C4-2B (cell line): ENCODE results near the gene ADARB2.

Experiments
- ZFX ChIP-seq: fragments of 450-650 bp; IDR thresholded peaks from 2 replicates; pipeline ENCODE4 v1.6.1; 2017
- TF ChIP-seq, protein P1 (sequence below): fragments of 450-650 bp; conservative IDR thresholded peaks from 2 replicates; pipeline ENCODE4 v1.5.1; 2017; ENCODE audit warnings: mild to moderate bottlenecking

- TF ChIP-seq, protein P1, sequence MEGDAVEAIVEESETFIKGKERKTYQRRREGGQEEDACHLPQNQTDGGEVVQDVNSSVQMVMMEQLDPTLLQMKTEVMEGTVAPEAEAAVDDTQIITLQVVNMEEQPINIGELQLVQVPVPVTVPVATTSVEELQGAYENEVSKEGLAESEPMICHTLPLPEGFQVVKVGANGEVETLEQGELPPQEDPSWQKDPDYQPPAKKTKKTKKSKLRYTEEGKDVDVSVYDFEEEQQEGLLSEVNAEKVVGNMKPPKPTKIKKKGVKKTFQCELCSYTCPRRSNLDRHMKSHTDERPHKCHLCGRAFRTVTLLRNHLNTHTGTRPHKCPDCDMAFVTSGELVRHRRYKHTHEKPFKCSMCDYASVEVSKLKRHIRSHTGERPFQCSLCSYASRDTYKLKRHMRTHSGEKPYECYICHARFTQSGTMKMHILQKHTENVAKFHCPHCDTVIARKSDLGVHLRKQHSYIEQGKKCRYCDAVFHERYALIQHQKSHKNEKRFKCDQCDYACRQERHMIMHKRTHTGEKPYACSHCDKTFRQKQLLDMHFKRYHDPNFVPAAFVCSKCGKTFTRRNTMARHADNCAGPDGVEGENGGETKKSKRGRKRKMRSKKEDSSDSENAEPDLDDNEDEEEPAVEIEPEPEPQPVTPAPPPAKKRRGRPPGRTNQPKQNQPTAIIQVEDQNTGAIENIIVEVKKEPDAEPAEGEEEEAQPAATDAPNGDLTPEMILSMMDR, result no peak
- no peak for TF ChIP-seq ZFX
Measured at GRCh38 chr10:1548596-1548995, 188.7 kb downstream of the ADARB2 start.
